IPS-18c (cell line): ENCODE measurements around the gene OR10A6.

Source experiments
- H3K4me3 ChIP-seq: 2 replicates; pipeline ENCODE4 v1.7.0; 2013; ENCODE audit warnings: low read depth, mild to moderate bottlenecking, low read length, moderate library complexity; ENCODE audit not compliant: insufficient read depth
- H3K9me3 ChIP-seq: one replicate; pipeline ENCODE4 v1.6.1; 2013; ENCODE audit warnings: mild to moderate bottlenecking, low read length, moderate library complexity; ENCODE audit not compliant: control insufficient read depth, insufficient read depth

Gene OR10A6

DNA sequence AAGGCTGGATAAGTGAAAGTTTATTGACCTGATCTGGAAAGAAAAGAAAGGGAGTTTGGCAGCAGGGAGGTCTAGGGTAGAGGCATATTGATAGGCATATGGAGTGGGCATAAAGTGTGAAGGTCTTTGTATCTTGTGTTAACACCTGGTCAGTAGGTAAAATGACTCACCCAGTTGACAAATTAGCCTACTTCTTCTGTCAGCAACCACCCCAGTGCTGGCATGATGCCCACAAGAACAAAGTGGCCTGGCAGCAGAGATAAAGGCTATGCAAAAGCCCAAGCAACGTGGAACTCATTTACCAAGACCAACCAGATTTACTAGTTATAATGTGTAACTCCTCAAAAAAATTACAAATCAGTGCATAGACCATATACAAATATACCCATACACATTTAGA lies 5.5 kb upstream of the OR10A6 start:
- H3K4me3 ChIP-seq = no peak overlapping the region

DNA sequence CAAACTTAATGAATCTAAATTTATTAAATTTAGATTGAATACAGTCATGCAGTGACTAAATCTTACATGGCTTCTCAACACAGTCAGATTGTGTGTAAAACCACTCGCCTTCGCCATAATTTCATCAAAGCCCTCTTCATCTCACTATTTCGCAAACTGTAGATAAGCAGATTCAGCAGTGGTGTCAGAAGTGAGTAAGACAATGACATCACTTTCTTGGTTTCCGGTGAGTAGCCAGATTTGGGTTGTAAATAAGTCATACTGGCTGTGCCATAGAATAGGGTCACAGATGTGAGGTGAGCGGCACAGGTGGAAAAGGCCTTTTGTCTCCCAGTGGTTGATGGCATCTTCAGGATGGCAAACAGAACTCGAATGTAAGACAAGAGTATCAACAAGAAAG lies 3.4 kb downstream of the OR10A6 start:
- Histone ChIP-seq H3K9me3 (no peaks in the 10 kb centered on the region), H3K4me3 (no peak overlapping the region)

More for the DNA sequence above, 5.5 kb upstream of the OR10A6 start:
- no peaks in the 10 kb centered on the region for H3K9me3 ChIP-seq

DNA sequence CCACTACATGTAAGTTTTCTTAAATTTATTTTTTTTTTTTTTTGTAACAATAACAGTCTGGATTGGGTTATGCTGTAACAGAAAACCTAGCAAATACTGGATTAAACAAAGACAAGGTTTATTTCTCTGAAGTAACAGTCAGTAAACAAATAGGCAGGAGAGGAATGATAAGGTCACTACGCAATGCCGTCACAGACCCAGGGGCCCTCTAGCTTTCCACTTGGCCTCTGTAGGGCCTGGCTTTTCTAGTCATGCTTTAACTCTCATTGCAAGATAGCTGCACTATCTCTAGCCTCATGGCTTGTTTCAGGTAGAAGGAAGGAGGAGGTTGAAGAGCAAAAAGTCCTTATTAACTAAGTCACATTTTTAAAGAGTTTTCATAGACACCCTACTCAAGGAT lies 6.5 kb downstream of the OR10A6 start:
- no peak overlapping the region for H3K4me3 ChIP-seq
- no peaks in the 10 kb centered on the region for H3K9me3 ChIP-seq

DNA sequence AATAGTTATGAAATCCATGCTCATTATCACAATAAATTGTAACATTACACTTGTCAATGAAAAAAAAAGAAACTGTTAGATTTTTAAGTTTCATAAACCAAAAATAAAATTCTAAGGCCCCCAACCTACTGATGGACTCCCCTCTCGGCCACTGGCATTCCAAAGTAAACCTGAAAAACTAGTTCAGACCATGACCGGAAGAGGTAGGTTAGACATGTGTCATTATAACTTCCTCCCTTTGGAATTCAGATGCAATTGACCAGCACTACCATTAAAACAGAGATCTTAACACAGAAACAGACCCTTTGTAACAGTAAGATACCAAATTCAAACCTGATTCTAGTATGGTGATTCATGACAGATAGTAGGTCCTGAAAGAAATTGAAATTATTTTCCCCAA lies 12.9 kb downstream of the OR10A6 start:
- no peaks in the 10 kb centered on the region for H3K9me3 ChIP-seq
- no peak overlapping the region for H3K4me3 ChIP-seq

DNA sequence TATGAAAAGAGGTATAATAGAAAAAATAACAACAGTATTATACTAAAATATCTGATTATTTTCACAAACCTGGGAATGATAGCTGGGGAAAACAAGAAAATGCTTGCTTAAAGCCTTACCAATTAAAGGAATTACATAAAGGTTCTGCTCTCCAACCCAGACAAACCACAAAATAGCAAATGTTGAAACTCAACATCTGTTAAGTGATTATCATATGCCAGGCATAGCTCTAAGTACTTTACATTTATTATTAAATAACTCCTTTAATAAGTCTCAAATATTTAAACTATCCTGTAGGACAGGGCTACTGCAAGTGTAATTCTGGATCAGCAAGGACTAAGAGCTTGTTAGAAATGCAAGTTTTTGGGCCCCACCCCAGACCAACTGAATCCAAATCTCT lies 20.1 kb downstream of the OR10A6 start:
- Histone ChIP-seq H3K9me3 (no peaks in the 10 kb centered on the region), H3K4me3 (no peak overlapping the region)

- Histone ChIP-seq H3K9me3 (no peaks in the 10 kb centered on the region), H3K4me3 (no peak overlapping the region)
These were observed 20.7 kb downstream of the OR10A6 start for GRCh38 chr11:7910286-7910788.

DNA sequence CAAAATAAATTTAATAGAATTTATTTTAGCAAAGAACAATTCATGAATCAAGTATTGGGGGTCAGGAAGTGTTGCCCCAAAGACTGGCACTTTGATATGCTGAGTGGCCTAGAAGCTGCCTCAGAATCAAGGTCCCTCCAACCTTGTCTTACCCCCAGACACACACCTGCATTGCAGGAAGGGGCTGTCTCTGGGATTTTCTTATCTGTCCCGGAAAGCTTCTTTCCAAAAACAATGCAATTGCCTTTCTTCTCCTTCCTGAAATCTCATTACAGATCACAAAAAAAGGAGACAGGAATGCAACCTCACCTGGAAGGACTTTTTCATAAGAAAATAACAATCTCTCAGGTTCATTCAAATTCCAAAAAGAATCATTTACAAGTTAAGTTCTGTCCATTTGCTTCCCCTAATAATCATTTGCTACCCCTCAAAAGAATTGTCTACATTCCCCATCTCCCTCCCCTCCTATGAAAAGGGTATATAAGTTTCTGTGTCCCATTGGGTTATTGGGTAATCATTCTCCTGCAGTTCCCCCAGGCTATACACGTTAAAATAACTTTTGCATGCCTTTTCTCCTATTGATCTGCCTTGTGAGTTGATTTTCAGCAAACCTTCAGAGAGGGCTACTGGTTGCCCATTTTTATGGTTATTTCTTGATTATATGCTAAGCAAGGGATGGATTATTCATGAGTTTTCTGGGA lies 21.3 kb downstream of the OR10A6 start:
- H3K4me3 ChIP-seq = no peak overlapping the region
- H3K9me3 ChIP-seq = no peaks in the 10 kb centered on the region

DNA sequence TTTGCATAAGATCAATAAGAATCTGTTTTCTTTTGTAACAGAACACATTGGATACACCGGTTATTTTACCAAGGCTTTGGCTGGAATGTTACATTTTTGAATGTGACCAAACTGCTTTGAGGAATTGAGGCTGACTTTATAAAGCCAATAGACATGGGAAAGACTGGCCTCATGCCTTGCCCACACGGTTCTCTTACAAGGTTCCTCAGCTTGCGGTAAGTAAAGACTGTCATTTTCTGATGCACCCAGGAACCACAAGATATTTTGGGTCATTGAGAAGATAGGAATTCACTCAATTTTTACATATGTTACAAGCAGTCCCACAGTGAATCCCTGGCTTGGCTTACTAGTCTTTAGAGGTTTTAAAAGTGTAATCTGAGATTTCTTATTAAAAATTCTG lies 23.9 kb downstream of the OR10A6 start:
- no peak overlapping the region for H3K4me3 ChIP-seq

DNA sequence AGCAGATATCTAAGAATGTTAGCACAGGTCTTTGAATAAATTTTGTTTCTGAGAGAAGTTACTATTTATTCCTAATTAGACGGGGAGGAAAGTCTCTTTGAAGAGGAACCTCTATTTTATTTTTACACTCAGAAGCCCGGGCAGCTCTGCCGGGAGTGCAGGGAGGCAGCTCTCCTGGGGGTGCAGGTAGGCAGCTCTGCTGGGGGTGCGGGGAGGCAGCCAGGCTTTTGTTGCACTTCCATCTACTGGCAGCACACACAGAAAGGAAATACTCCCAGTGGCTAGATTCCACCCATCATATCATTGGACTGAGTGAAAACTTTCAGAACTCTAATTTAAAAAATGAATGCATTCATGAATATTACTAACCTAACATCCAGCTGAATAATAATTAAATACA lies 24.6 kb downstream of the OR10A6 start:
- Histone ChIP-seq H3K4me3 (no peak overlapping the region), H3K9me3 (no peaks in the 10 kb centered on the region)

More for the DNA sequence above, 23.9 kb downstream of the OR10A6 start:
- no peaks in the 10 kb centered on the region for H3K9me3 ChIP-seq

GRCh38 chr11:7905961-7906429 lies 25.1 kb downstream of the OR10A6 start:
- peak overlapping the region; percentile 26; the same call in 1 of the 2 replicates for H3K4me3 ChIP-seq
- H3K9me3 ChIP-seq = no peaks in the 10 kb centered on the region

- peak overlapping the region; percentile 26; the same call in 1 of the 2 replicates for H3K4me3 ChIP-seq
- no peaks in the 10 kb centered on the region for H3K9me3 ChIP-seq
These were observed 25.5 kb downstream of the OR10A6 start for GRCh38 chr11:7905549-7905948.

GRCh38 chr11:7904917-7905316 lies 26.2 kb downstream of the OR10A6 start:
- H3K4me3 ChIP-seq = peak overlapping the region; percentile 10; the same call in 1 of the 2 replicates
- no peaks in the 10 kb centered on the region for H3K9me3 ChIP-seq

DNA sequence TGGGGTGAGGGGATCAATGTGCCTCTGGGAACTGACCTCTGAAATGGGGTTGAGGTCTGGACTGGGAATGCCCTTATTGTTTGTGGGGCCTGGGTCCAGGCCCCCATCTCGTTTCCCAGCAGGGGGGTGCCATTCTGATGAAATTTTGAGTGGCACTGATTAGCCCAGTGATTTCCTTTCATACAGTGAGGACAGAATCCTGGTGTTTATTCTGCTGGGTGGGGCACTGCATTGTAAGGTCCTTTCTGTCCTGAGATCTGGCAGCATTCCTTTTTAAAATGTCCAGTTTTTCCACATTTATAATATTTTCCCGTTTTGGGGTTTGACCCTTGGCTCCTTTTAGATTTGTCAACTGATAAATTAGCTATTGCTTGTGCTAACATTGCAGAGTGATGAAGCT lies 27.1 kb downstream of the OR10A6 start:
- H3K4me3 ChIP-seq = no peak overlapping the region
- no peaks in the 10 kb centered on the region for H3K9me3 ChIP-seq

DNA sequence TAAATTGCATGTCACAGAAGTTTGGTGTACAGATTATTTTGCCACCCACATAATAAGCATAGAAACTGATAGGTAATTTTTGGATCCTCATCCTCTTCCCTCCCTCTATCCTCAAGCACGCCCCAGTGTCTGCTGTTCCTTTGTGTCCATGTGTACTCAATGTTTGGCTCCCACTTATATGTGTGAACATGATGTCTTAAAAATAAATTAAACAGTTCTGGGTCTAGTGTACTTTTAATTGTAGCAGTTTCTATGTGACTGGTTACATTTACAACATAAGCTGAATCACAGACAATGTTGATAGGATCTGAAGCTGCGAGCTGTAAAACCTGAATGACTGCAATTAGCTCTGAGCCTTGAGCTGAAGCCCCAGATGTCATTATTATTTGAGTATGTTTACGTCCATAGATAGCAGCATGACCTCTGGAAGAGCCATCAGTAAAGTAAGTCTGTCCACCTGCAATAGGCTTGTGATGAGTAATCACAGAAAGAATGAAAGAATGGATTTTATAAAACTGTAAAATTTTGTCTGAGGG lies 29.7 kb downstream of the OR10A6 start:
- H3K4me3 ChIP-seq = no peak overlapping the region
- H3K9me3 ChIP-seq = no peaks in the 10 kb centered on the region

DNA sequence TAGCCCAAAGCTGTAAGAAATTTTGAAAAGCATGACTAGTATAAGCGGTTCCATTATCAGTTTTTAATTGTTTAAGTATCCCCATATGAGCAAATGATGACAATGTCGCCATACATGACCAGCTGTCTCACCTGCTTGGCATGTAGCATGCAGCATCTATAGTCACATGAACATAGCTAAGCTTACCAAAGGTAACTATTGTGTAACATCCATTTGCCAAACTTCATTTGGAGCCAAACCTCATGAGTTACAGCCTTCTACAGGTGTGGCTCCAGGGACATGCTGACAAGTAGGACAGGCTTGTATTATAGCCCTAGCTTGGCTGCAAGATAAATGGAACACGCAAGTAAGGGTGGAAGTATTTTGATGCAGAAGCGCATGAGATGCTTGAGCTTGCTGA lies 30.4 kb downstream of the OR10A6 start:
- no peak overlapping the region for H3K4me3 ChIP-seq

DNA sequence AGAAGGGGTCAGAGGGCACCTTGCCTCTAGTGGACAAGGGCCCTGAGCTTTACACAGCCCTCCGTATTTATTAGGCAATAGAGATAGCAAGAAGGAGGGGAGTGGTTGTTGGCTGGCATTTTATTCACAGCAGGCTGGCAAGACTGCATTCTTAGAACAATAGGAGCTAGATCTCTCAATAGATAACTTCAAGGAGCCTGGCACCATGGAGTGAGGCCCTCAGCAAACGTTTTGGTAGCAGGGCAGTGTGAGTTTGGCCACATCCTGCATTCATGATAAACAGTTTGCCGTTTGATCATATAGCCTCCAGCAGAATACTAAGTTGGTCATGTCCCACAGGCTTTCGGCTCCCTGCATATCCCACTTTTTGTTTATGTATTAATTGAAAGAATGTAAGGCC lies 31.6 kb downstream of the OR10A6 start:
- Histone ChIP-seq H3K4me3 (no peak overlapping the region), H3K9me3 (no peaks in the 10 kb centered on the region)

More for the DNA sequence above, 30.4 kb downstream of the OR10A6 start:
- no peaks in the 10 kb centered on the region for H3K9me3 ChIP-seq

GRCh38 chr11:7898666-7899283 lies 32.3 kb downstream of the OR10A6 start:
- Histone ChIP-seq H3K4me3 (no peak overlapping the region), H3K9me3 (no peaks in the 10 kb centered on the region)
